Measurements from ENCODE around the gene RIPOR1. TPM values are rescaled to one million over a fixed set of nuclear protein-coding genes. Genes with fewer than 3 reads are reported as not detected.

RIPOR1 gene
- total RNA-seq, 1 experiment from 2014 or later, result 14.8 TPM

DNA sequence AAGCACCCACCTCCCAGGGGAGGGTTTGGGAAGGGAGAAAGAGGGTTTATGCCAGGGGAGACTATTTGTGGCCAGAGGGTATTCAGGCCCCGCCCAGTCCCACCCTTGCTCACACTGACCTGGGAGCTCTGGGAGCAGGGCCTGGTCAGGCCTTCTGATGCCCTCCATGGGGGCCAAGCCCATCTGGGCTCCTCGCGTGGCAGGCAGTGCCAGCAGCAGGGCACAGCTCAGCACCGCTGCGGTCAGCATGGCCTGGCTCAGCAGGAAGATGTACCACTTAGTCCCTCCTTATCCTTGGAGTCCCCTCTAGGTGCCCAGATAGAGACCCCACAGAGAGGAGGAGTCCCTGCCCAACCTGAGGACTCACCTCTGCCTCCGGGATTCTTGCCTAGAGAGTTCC lies 45.5 kb upstream of the RIPOR1 start, which contains the start of gene AGRP:
AGRP (minus strand) TSS at position 398 of the 400 bp plus-strand sequence; CDS start at position 249, 149 bp downstream.
- DNase-seq (no peak), ATAC-seq (no peak)
- Histone ChIP-seq H3K4me2 (ENCODE audit: low read length) (no peak within 1 kb of the TSS), H3F3A (ENCODE audit: low read length, unreplicated experiment) (no peaks in the 10 kb centered on the region), H3K27ac (ENCODE audit: low read length) (no peak within 1 kb of the TSS), H2AFZ (ENCODE audit: low read length) (no peak within 1 kb of the TSS), H3K36me3 (ENCODE audit: low read depth, low read length) (no peaks in the 10 kb centered on the region), H3K9ac (ENCODE audit: low read length) (no peak within 1 kb of the TSS), H4K20me1 (ENCODE audit: low read length) (no peaks in the 10 kb centered on the region), H3K4me3 (ENCODE audit: low read length) (no peak within 1 kb of the TSS), H3K4me1 (ENCODE audit: insufficient read depth, low read length) (peaks cover 7% of the 10 kb centered on the region; the same call in 1 of the 2 replicates), H3K79me2 (ENCODE audit: low read length) (peaks cover 29% of the 10 kb centered on the region), H3K27me3 (ENCODE audit: low read length) (no peaks in the 10 kb centered on the region), H3K9me2 (replicated peaks; ENCODE audit: low read length) (no peaks in the 10 kb centered on the region), H3K9me3 (ENCODE audit: low read length) (no peaks in the 10 kb centered on the region)
- CTCF ChIA-PET, result no interaction called here
- intact Hi-C loops (cut with micrococcal nuclease), result no loop called here
- TF ChIP-seq EZH2phosphoT487 (IDR thresholded peaks at IDR 0.05; ENCODE audit: borderline replicate concordance, low read length) (no peak), EZH2 (IDR thresholded peaks at IDR 0.05; ENCODE audit: low read length, unreplicated experiment) (no peak)
- TF ChIP-seq, protein P1, sequence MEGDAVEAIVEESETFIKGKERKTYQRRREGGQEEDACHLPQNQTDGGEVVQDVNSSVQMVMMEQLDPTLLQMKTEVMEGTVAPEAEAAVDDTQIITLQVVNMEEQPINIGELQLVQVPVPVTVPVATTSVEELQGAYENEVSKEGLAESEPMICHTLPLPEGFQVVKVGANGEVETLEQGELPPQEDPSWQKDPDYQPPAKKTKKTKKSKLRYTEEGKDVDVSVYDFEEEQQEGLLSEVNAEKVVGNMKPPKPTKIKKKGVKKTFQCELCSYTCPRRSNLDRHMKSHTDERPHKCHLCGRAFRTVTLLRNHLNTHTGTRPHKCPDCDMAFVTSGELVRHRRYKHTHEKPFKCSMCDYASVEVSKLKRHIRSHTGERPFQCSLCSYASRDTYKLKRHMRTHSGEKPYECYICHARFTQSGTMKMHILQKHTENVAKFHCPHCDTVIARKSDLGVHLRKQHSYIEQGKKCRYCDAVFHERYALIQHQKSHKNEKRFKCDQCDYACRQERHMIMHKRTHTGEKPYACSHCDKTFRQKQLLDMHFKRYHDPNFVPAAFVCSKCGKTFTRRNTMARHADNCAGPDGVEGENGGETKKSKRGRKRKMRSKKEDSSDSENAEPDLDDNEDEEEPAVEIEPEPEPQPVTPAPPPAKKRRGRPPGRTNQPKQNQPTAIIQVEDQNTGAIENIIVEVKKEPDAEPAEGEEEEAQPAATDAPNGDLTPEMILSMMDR (conservative IDR thresholded peaks at IDR 0.05; ENCODE audit: low read depth, low read length), result no peak
- POLR2A ChIA-PET (ENCODE audit: unreplicated experiment), result no interaction called here
- no TSS peak for BruUV-seq (replicated peaks)

DNA sequence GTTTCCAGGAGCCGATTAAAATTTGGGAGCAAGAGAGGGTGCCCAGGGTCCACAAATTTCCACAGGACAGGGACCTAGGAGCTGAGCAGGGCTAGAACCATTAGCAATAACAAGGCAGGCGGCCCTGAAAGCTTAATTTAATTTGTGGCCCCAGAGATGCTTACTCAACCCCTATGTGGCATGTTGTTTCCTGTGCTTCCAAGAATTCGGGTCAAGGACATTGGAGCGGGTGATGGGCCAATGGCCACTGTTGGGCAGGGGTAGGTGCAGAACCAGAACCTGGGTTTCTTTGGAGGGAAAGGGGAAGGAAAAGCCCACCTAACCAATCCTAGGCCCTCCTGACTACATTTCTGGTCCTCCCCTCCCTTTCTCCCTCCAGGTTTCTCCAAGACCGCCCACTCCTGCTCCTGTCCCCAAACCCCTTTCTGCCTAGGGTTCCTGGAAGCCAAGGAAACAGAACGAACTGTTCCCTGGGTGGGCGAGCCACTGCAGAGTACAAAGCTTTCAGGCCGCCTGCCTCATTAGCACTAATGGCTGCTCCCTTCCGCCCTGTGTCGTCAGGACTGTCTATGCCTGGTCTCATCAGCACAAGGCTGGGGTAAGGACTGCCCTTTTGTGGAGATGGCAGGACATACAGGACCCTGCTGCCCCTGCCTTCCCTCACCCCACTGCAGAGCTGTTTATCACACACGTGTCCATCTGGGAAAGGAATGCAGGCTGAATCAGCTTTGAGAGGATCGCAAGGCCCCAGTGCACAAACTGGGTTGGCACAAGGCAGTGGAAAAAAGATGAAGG lies 44.7 kb upstream of the RIPOR1 start:
- intact Hi-C loops (cut with micrococcal nuclease), result no loop called here
- H2AFZ ChIP-seq (ENCODE audit: low read length), result no peak overlapping the region

More for the DNA sequence above, 44.7 kb upstream of the RIPOR1 start:
- H3F3A ChIP-seq (ENCODE audit: low read length, unreplicated experiment), result no peaks in the 10 kb centered on the region
- no peak for ATAC-seq
- no peaks in the 10 kb centered on the region for H4K20me1 ChIP-seq (ENCODE audit: low read length)
- POLR2A ChIA-PET (ENCODE audit: unreplicated experiment), result no interaction called here
- no peak overlapping the region for H3K27ac ChIP-seq (ENCODE audit: low read length)
- peaks cover 22% of the 10 kb centered on the region for H3K79me2 ChIP-seq (ENCODE audit: low read length)
- CTCF ChIA-PET, result no interaction called here
- TF ChIP-seq, protein P1 (conservative IDR thresholded peaks at IDR 0.05; ENCODE audit: low read depth, low read length), result no peak
- TF ChIP-seq EZH2phosphoT487 (IDR thresholded peaks at IDR 0.05; ENCODE audit: borderline replicate concordance, low read length) (no peak), EZH2 (IDR thresholded peaks at IDR 0.05; ENCODE audit: low read length, unreplicated experiment) (no peak)
- H3K4me2 ChIP-seq (ENCODE audit: low read length), result no peak overlapping the region
- no TSS peak for BruUV-seq (replicated peaks)
- H3K9me2 ChIP-seq (replicated peaks; ENCODE audit: low read length), result no peaks in the 10 kb centered on the region
- peaks cover 7% of the 10 kb centered on the region; the same call in 1 of the 2 replicates for H3K4me1 ChIP-seq (ENCODE audit: insufficient read depth, low read length)
- no peak overlapping the region for H3K4me3 ChIP-seq (ENCODE audit: low read length)
- H3K9me3 ChIP-seq (ENCODE audit: low read length), result no peaks in the 10 kb centered on the region
- no peaks in the 10 kb centered on the region for H3K27me3 ChIP-seq (ENCODE audit: low read length)
- DNase-seq, result no peak
- no peaks in the 10 kb centered on the region for H3K36me3 ChIP-seq (ENCODE audit: low read depth, low read length)
- H3K9ac ChIP-seq (ENCODE audit: low read length), result no peak overlapping the region

Data from PC-3 (cell line).